Activated T-cell treated with anti-CD3 and anti-CD28 coated beads, Interleukin-2, amount 50 U/mL, for 4 hours (primary cell): Measurements from ENCODE around the gene NKPD1. TPM values are rescaled to one million over a fixed set of nuclear protein-coding genes. Genes with fewer than 3 reads are reported as not detected.

Experiments
- ATAC-seq, 2 donors: fragments of 200-7000 bp; cut with Tn5 transposase; one replicate each; pipeline ENCODE4 v1.10.0; 2021
- DNase-seq: peaks from one replicate; pipeline ENCODE4 v3.0.0-alpha.2; 2020
- H3K27me3 Mint-ChIP-seq: one replicate; pipeline ENCODE4 v1.8.0; 2021; ENCODE audit warnings: low read depth, mixed read lengths
- H3K36me3 Mint-ChIP-seq: one replicate; pipeline ENCODE4 v1.8.0; 2022; ENCODE audit warnings: mixed read lengths; ENCODE audit not compliant: insufficient read depth
- H3K4me1 Mint-ChIP-seq: one replicate; pipeline ENCODE4 v1.8.0; 2021; ENCODE audit warnings: low read depth, mixed read lengths
- H3K4me3 Mint-ChIP-seq: one replicate; pipeline ENCODE4 v1.8.0; 2021; ENCODE audit warnings: mild to moderate bottlenecking, moderate library complexity, mixed read lengths
- H3K9me3 Mint-ChIP-seq: one replicate; pipeline ENCODE4 v1.8.0; 2021; ENCODE audit warnings: mixed read lengths
- total RNA-seq, 3 donors: library from RNA; stranded (reverse); gene quantifications; one replicate each; pipeline ENCODE4 v1.2.1, GENCODE V29; 2021

The NKPD1 gene
- total RNA-seq, 3 donors from 2014 or later = 0.30 to 0.45 (median 0.33) TPM

DNA sequence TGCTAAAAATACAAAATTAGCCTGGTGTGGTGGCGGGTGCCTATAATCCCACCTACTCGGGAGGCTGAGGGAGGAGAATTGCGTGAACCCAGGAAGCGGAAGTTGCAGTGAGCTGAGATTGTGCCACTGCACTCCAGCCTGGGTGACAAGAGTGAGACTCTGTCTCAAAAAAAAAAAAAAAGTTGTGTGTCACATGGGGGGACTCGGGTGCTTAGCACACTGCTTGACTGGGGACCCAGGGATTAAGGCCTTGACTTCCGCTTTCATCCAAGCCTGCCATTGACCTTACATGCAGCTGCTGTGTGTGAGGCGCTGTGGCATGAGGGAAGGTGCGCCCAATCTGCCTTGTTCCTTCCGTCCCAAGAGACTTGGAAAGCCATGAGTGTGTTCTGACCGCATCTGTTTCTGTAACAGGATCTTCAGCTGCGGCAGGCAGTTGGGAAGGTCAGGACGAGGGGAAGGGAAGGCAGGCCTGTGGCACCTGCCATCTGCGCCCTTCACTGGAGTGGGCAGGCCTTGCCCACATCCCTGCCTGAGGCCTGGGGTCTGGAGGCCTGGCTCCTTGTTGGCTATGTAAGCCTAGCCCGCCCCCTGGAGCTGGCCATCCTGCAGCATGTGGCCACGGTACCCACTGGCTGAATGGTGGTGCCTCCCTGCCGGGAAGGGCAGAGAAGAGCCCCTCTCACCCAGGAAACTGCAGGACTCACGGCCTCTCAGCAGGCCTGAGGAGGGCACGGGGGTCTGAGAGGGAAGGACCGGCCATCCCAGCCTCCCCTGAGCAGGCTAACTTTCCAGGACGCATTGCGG, 44.8 kb downstream of the NKPD1 start:
- H3K4me3 Mint-ChIP-seq = no peak overlapping the region
- no peak for ATAC-seq
- H3K4me1 Mint-ChIP-seq = peaks cover 55% of the 10 kb centered on the region
- no peaks in the 10 kb centered on the region for H3K27me3 Mint-ChIP-seq
- no peaks in the 10 kb centered on the region for H3K9me3 Mint-ChIP-seq
- no peak for DNase-seq
- no peaks in the 10 kb centered on the region for H3K36me3 Mint-ChIP-seq

DNA sequence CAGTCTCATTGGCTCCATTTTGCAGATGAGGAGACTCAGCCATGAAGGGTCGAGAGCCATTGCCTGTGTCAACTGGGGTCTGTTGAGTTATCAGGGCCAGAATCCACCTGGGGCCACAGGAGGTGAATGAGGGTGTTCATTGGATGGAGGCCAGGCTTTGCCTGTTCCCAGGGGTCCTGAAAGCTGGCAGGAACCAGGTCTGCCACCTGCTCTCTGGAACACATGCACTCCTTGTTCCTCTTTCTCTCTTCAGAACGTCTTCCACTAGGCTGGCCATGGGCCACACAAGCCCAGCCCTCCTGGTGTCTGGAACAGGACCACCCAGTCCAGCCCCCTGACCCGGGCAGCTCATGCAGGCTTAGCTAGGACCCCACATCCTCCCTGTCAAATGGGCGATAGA, 46.7 kb downstream of the NKPD1 start:
- H3K36me3 Mint-ChIP-seq = no peaks in the 10 kb centered on the region
- H3K9me3 Mint-ChIP-seq = no peaks in the 10 kb centered on the region
- H3K4me1 Mint-ChIP-seq = peaks cover 54% of the 10 kb centered on the region
- no peaks in the 10 kb centered on the region for H3K27me3 Mint-ChIP-seq
- DNase-seq (no peak), ATAC-seq (no peak)
- no peak overlapping the region for H3K4me3 Mint-ChIP-seq

DNA sequence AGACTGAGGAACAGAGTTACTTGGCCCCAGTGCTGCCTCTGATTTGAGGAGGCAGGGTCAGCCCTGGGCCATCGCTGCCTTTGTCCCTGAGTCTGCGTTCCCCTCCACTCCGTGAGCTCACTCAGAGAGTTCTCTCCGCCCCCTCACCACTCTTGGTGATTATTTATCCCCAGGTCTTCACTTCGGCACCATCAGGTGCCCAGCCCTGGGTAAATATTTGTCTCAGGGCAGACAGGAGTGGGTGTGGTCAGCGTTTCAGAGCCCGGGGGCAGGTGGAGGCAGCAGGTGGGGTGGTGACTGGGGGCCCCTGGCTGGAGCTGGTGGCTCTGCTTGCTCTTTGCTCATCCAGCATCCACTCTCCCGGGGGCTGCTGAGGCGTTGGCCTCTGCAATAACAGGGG, 47.2 kb downstream of the NKPD1 start:
- no peaks in the 10 kb centered on the region for H3K9me3 Mint-ChIP-seq
- no peaks in the 10 kb centered on the region for H3K36me3 Mint-ChIP-seq
- no peak overlapping the region for H3K4me3 Mint-ChIP-seq
- H3K4me1 Mint-ChIP-seq = peaks cover 51% of the 10 kb centered on the region
- no peak for ATAC-seq
- no peak for DNase-seq
- H3K27me3 Mint-ChIP-seq = no peaks in the 10 kb centered on the region

DNA sequence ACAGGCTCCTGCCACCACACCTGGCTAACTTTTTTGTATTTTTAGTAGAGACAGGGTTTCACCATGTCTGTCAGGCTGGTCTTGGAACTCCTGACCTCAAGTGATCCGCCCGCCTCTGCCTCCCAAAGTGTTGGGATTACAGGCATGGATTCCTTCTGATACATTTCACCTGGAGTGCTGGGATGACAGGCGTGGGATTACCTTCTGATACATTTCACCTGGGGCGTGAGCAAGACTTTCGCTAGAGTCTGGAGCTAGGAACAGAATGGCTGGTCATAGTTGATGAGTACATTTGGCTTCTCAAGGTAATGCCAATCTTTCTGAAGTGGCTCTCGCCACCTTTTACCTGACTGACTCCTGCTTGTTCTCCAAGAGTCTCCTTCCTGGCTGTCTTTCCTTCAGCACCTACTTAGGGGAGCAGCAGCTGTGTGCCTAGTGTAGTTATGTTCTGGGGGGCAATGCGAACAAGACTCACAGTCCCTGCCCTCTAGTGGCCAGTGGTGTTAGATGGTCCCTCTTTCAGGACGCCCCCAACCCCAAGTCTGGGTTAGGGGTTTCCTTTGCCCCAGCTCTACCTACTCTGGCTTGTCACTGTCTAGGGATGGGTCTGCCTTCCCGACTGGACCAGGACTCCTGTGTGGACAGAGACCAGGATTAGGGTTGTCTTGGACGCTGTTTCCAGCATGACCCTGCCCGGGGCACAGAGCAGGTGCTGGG, 48.5 kb downstream of the NKPD1 start:
- no peak overlapping the region for H3K4me3 Mint-ChIP-seq

More for the DNA sequence above, 48.5 kb downstream of the NKPD1 start:
- H3K27me3 Mint-ChIP-seq = no peaks in the 10 kb centered on the region
- H3K36me3 Mint-ChIP-seq = no peaks in the 10 kb centered on the region
- ATAC-seq (no peak), DNase-seq (no peak)
- H3K4me1 Mint-ChIP-seq = peaks cover 43% of the 10 kb centered on the region
- H3K9me3 Mint-ChIP-seq = no peaks in the 10 kb centered on the region

Other genes starting within 250 kb of the NKPD1 start
- gene APOC1, start 246.4 kb downstream of the NKPD1 start, total RNA-seq = 1 to 10 TPM; 1.3 to 4.8 (median 4.2) TPM
- not detected for gene APOC4, start 218.7 kb downstream of the NKPD1 start, total RNA-seq
- gene APOC2, start 214.9 kb downstream of the NKPD1 start, total RNA-seq = not detected
- 100 to 1,000 TPM; 103 to 117 (median 112) TPM for gene CLPTM1, start 205.6 kb downstream of the NKPD1 start, total RNA-seq
- 100 to 1,000 TPM; 128 to 137 (median 129) TPM for gene RELB, start 159.5 kb downstream of the NKPD1 start, total RNA-seq
- 100 to 1,000 TPM; 111 to 114 (median 114) TPM for gene CLASRP, start 121.9 kb downstream of the NKPD1 start, total RNA-seq
- gene ZNF296, start 84.5 kb downstream of the NKPD1 start, total RNA-seq = 10 to 100 TPM in 1 of 3 donors, 1 to 10 TPM in 2; 7.8 to 10.2 (median 8.6) TPM
- 10 to 100 TPM; 58.8 to 69.3 (median 65.0) TPM for gene GEMIN7, start 81.7 kb downstream of the NKPD1 start, total RNA-seq
- gene PPP1R37, start 67.8 kb downstream of the NKPD1 start, total RNA-seq = 10 to 100 TPM; 23.2 to 24.9 (median 24.7) TPM
- gene TRAPPC6A, start 17.3 kb upstream of the NKPD1 start, total RNA-seq = 10 to 100 TPM in 1 of 3 donors, 1 to 10 TPM in 2; 8.5 to 11.5 (median 9.1) TPM
- 10 to 100 TPM; 12.3 to 15.5 (median 14.5) TPM for gene BLOC1S3, start 17.8 kb upstream of the NKPD1 start, total RNA-seq
- not detected for gene EXOC3L2, start 84.4 kb upstream of the NKPD1 start, total RNA-seq
- gene MARK4, start 90.3 kb upstream of the NKPD1 start, total RNA-seq = 10 to 100 TPM; 14.6 to 18.3 (median 15.9) TPM
- gene CKM, start 161.9 kb upstream of the NKPD1 start, total RNA-seq = not detected
- gene KLC3, start 179.8 kb upstream of the NKPD1 start, total RNA-seq = not detected
- 10 to 100 TPM; 22.2 to 23.8 (median 23.8) TPM for gene ERCC2, start 209.6 kb upstream of the NKPD1 start, total RNA-seq
- 1 to 10 TPM; 1.6 to 6.8 (median 4.1) TPM for gene PPP1R13L, start 244.1 kb upstream of the NKPD1 start, total RNA-seq
- gene POLR1G, start 245.7 kb upstream of the NKPD1 start, total RNA-seq = 10 to 100 TPM; 45.2 to 57.3 (median 49.1) TPM